SK-N-SH (cell line): ENCODE measurements around the gene MGST2. TPM values are rescaled to one million over a fixed set of nuclear protein-coding genes. Genes with fewer than 3 reads are reported as not detected.

Experiments
- CTCF ChIA-PET: fragments of 300-600, 350-600 bp; formaldehyde crosslinking; extraction: SDS; loops from one replicate; lab custom pipeline; 2021; lab: Yijun Ruan, JAX
- POLR2A ChIA-PET: fragments of 350-600 bp; sonication (Branson Sonifier 250); formaldehyde crosslinking; extraction: SDS; loops from one replicate; lab custom pipeline; 2020; ENCODE audit warnings: antibody characterized with exemption, inconsistent platforms; lab: Yijun Ruan, JAX
- DNase-seq: peaks from one replicate; pipeline ENCODE4 v3.0.0; 2012
- H2AFZ ChIP-seq: fragments of 200-600 bp; sonication (generic); 2 replicates; pipeline ENCODE4 v1.8.1; 2016; ENCODE audit warnings: antibody characterized with exemption, mild to moderate bottlenecking, low read depth
- H3F3A ChIP-seq: fragments of 200-600 bp; sonication (generic); replicated peaks from 2 replicates; pipeline ENCODE3; 2016; ENCODE audit warnings: antibody characterized with exemption, mild to moderate bottlenecking; ENCODE audit not compliant: insufficient read depth
- H3K27ac ChIP-seq, 2 experiments: fragments of 200-500 bp in 1 of 2; fragments of 200-600 bp in 1 of 2; sonication (Bioruptor generic) in 1 of 2; sonication (generic), shearing (Covaris generic) in 1 of 2; 2 replicates each; pipeline versions ENCODE4 v1.5.1 to v1.6.1; 2014 to 2016; ENCODE audit warnings: low read depth in 2 of 2, inconsistent platforms in 1 of 2, low read length in 1 of 2, mild to moderate bottlenecking in 1 of 2, mixed read lengths in 1 of 2
- H3K27me3 ChIP-seq: fragments of 200-600 bp; sonication (generic), shearing (Covaris generic); 2 replicates; pipeline ENCODE4 v1.6.1; 2016; ENCODE audit warnings: mixed run types; ENCODE audit not compliant: insufficient read depth
- H3K36me3 ChIP-seq, 2 experiments: fragments of 200-500 bp in 1 of 2; fragments of 200-600 bp in 1 of 2; sonication (Bioruptor generic) in 1 of 2; sonication (generic) in 1 of 2; replicated peaks in 1 of 2; 2 replicates each; pipeline versions ENCODE3 to v1.5.1; 2014 to 2016; ENCODE audit warnings: low read length in 1 of 2, mild to moderate bottlenecking in 1 of 2; ENCODE audit not compliant: insufficient read depth in 2 of 2, control insufficient read depth in 1 of 2
- H3K4me1 ChIP-seq, 2 experiments: fragments of 200-500 bp in 1 of 2; fragments of 200-600 bp in 1 of 2; sonication (Bioruptor generic) in 1 of 2; sonication (generic), shearing (Covaris generic) in 1 of 2; 2 replicates each; pipeline versions ENCODE4 v1.5.1 to v1.6.1; 2014 to 2016; ENCODE audit warnings: low read depth in 1 of 2, low read length in 1 of 2, mixed run types in 1 of 2; ENCODE audit not compliant: insufficient read depth in 2 of 2, control insufficient read depth in 1 of 2
- H3K4me2 ChIP-seq: fragments of 200-600 bp; sonication (generic), shearing (Covaris generic); 2 replicates; pipeline ENCODE4 v1.6.1; 2017; ENCODE audit warnings: mixed run types
- H3K4me3 ChIP-seq, 2 experiments: fragments of 200-500 bp in 1 of 2; fragments of 200-600 bp in 1 of 2; sonication (Bioruptor generic) in 1 of 2; sonication (generic), shearing (Covaris generic) in 1 of 2; 2 replicates each; pipeline versions ENCODE4 v1.5.1 to v1.8.1; 2014 to 2016; ENCODE audit warnings: low read depth in 2 of 2, inconsistent platforms in 1 of 2, low read length in 1 of 2, mild to moderate bottlenecking in 1 of 2, mixed read lengths in 1 of 2, moderate library complexity in 1 of 2
- H3K79me2 ChIP-seq: fragments of 200-600 bp; sonication (generic); 2 replicates; pipeline ENCODE4 v1.8.1; 2017; ENCODE audit warnings: mild to moderate bottlenecking; ENCODE audit not compliant: insufficient read depth
- H3K9ac ChIP-seq: fragments of 200-600 bp; sonication (generic); 2 replicates; pipeline ENCODE4 v1.6.1; 2017; ENCODE audit warnings: mixed run types
- H3K9me2 ChIP-seq: fragments of 200-600 bp; sonication (generic); 2 replicates; pipeline ENCODE4 v1.6.1; 2017; ENCODE audit warnings: mixed run types
- H3K9me3 ChIP-seq: fragments of 200-600 bp; sonication (generic); 2 replicates; pipeline ENCODE4 v1.6.1; 2017; ENCODE audit warnings: mixed run types, mild to moderate bottlenecking, moderate library complexity
- H4K20me1 ChIP-seq: fragments of 200-600 bp; sonication (generic); 2 replicates; pipeline ENCODE4 v1.6.1; 2017; ENCODE audit warnings: mild to moderate bottlenecking, mixed run types; ENCODE audit not compliant: insufficient read depth
- EZH2phosphoT487 ChIP-seq: fragments of 200-600 bp; sonication (generic); IDR thresholded peaks from 2 replicates; pipeline ENCODE4 v1.6.1; 2017; ENCODE audit warnings: low read depth, mixed run types, mild to moderate bottlenecking, antibody characterized with exemption, moderate library complexity, borderline replicate concordance
- FOSL2 ChIP-seq: IDR thresholded peaks from 2 replicates; pipeline ENCODE4 v1.4.0; 2012; ENCODE audit warnings: low read depth, mild to moderate bottlenecking, moderate library complexity, borderline replicate concordance
- GABPA ChIP-seq: IDR thresholded peaks from 2 replicates; pipeline ENCODE4 v1.4.0; 2012; ENCODE audit warnings: low read depth, mild to moderate bottlenecking
- RFX5 ChIP-seq: IDR thresholded peaks from 2 replicates; pipeline ENCODE4 v1.6.1; 2012; ENCODE audit warnings: mild to moderate bottlenecking, improper control_type of control experiment, low read length
- RXRA ChIP-seq: IDR thresholded peaks from 2 replicates; pipeline ENCODE4 v1.4.0; 2012; ENCODE audit warnings: low read depth, mild to moderate bottlenecking, borderline replicate concordance
- SMC3 ChIP-seq: IDR thresholded peaks from 2 replicates; pipeline ENCODE4 v1.6.1; 2012; ENCODE audit warnings: low read depth, low read length, improper control_type of control experiment
- TCF12 ChIP-seq: IDR thresholded peaks from 2 replicates; pipeline ENCODE4 v1.4.0; 2012
- YY1 ChIP-seq: IDR thresholded peaks from 2 replicates; pipeline ENCODE4 v1.4.0; 2012; ENCODE audit warnings: low read depth, mild to moderate bottlenecking
- WGBS: methylation state at CpG from one replicate; pipeline ENCODE4 v1.1.6; 2017; ENCODE audit warnings: low lambda C conversion rate; 5-methylcytosine and 5-hydroxymethylcytosine counted together
- polyA plus RNA-seq, 3 experiments: library from polyadenylated mRNA; depleted of rRNA; stranded (reverse); fragments of >200 nt; gene quantifications; 2 replicates each; pipeline ENCODE4 v1.2.3, GENCODE V29; 2012
- TF ChIP-seq, protein P1 (sequence below): fragments of 150-350 bp; IDR thresholded peaks from 2 replicates; pipeline ENCODE4 v1.6.1; 2016; ENCODE audit warnings: mild to moderate bottlenecking, low read depth, low read length
- TF ChIP-seq, protein P2 (sequence below): IDR thresholded peaks from 2 replicates; pipeline ENCODE4 v1.4.0; 2012; ENCODE audit warnings: low read depth
- TF ChIP-seq, protein P3 (sequence below): IDR thresholded peaks from 2 replicates; pipeline ENCODE4 v1.6.1; 2012; ENCODE audit warnings: mild to moderate bottlenecking, low read depth, low read length, moderate library complexity
- TF ChIP-seq, protein P4 (sequence below): IDR thresholded peaks from 2 replicates; pipeline ENCODE4 v1.4.0; 2012; ENCODE audit warnings: low read depth, borderline replicate concordance
- TF ChIP-seq, protein P5 (sequence below): IDR thresholded peaks from 2 replicates; pipeline ENCODE4; 2012
- TF ChIP-seq, protein P6 (sequence below): fragments of 150-350 bp; IDR thresholded peaks from 2 replicates; pipeline ENCODE4 v1.6.1; 2017; ENCODE audit warnings: antibody characterized with exemption, low read length, low read depth, borderline replicate concordance
- TF ChIP-seq, protein P7 (sequence below): IDR thresholded peaks from 2 replicates; pipeline ENCODE4 v1.4.0; 2012; ENCODE audit warnings: low read depth, borderline replicate concordance

The MGST2 gene
- polyA plus RNA-seq, 1 of the 3 experiments (the other 2 are of a cell fraction): 26.5 TPM

DNA sequence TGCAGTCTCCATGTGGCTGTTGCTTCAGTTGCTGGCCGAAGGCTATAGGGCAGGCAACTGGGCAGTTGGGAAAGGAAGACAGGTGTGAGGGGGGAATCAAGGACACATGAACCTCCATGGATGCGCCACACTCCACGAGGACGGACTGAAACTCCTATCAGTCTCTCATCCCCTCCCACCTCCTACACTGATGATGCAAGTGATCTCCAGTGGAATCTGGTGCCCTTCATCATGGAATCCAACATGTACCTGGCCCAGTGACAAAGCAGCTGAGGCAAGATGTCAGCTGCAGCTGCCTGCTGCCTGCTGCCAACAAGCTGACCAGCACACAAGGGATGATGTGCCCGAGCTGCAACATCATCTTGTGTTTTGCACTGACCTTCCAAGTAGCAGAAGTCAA lies 26.0 kb upstream of the MGST2 start:
- Histone ChIP-seq H3K27ac (no peak overlapping the region), H4K20me1 (no peaks in the 10 kb centered on the region), H3K4me3 (no peak overlapping the region), H3K36me3 (no peaks in the 10 kb centered on the region), H3K9me2 (no peaks in the 10 kb centered on the region), H3K4me1 (no peaks in the 10 kb centered on the region), H2AFZ (no peak overlapping the region), H3K79me2 (no peaks in the 10 kb centered on the region), H3K4me2 (no peak overlapping the region), H3F3A (no peaks in the 10 kb centered on the region), H3K9ac (no peak overlapping the region), H3K9me3 (no peaks in the 10 kb centered on the region; the same call in 1 of the 2 replicates), H3K27me3 (no peaks in the 10 kb centered on the region)
- DNase-seq: no peak
- TF ChIP-seq EZH2phosphoT487: no peak
- TF ChIP-seq FOSL2: no peak
- TF ChIP-seq, protein P1, sequence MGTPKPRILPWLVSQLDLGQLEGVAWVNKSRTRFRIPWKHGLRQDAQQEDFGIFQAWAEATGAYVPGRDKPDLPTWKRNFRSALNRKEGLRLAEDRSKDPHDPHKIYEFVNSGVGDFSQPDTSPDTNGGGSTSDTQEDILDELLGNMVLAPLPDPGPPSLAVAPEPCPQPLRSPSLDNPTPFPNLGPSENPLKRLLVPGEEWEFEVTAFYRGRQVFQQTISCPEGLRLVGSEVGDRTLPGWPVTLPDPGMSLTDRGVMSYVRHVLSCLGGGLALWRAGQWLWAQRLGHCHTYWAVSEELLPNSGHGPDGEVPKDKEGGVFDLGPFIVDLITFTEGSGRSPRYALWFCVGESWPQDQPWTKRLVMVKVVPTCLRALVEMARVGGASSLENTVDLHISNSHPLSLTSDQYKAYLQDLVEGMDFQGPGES: no peak
- TF ChIP-seq, protein P2, sequence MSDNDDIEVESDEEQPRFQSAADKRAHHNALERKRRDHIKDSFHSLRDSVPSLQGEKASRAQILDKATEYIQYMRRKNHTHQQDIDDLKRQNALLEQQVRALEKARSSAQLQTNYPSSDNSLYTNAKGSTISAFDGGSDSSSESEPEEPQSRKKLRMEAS: no peak
- TF ChIP-seq, protein P3, sequence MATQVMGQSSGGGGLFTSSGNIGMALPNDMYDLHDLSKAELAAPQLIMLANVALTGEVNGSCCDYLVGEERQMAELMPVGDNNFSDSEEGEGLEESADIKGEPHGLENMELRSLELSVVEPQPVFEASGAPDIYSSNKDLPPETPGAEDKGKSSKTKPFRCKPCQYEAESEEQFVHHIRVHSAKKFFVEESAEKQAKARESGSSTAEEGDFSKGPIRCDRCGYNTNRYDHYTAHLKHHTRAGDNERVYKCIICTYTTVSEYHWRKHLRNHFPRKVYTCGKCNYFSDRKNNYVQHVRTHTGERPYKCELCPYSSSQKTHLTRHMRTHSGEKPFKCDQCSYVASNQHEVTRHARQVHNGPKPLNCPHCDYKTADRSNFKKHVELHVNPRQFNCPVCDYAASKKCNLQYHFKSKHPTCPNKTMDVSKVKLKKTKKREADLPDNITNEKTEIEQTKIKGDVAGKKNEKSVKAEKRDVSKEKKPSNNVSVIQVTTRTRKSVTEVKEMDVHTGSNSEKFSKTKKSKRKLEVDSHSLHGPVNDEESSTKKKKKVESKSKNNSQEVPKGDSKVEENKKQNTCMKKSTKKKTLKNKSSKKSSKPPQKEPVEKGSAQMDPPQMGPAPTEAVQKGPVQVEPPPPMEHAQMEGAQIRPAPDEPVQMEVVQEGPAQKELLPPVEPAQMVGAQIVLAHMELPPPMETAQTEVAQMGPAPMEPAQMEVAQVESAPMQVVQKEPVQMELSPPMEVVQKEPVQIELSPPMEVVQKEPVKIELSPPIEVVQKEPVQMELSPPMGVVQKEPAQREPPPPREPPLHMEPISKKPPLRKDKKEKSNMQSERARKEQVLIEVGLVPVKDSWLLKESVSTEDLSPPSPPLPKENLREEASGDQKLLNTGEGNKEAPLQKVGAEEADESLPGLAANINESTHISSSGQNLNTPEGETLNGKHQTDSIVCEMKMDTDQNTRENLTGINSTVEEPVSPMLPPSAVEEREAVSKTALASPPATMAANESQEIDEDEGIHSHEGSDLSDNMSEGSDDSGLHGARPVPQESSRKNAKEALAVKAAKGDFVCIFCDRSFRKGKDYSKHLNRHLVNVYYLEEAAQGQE: no peak
- no peak for TF ChIP-seq SMC3
- no peak for TF ChIP-seq RXRA
- TF ChIP-seq, protein P4, sequence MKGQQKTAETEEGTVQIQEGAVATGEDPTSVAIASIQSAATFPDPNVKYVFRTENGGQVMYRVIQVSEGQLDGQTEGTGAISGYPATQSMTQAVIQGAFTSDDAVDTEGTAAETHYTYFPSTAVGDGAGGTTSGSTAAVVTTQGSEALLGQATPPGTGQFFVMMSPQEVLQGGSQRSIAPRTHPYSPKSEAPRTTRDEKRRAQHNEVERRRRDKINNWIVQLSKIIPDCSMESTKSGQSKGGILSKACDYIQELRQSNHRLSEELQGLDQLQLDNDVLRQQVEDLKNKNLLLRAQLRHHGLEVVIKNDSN: no peak
- TF ChIP-seq, protein P5, sequence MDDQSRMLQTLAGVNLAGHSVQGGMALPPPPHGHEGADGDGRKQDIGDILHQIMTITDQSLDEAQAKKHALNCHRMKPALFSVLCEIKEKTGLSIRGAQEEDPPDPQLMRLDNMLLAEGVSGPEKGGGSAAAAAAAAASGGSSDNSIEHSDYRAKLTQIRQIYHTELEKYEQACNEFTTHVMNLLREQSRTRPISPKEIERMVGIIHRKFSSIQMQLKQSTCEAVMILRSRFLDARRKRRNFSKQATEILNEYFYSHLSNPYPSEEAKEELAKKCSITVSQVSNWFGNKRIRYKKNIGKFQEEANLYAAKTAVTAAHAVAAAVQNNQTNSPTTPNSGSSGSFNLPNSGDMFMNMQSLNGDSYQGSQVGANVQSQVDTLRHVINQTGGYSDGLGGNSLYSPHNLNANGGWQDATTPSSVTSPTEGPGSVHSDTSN: no peak
- no peak for TF ChIP-seq TCF12
- TF ChIP-seq, protein P6, sequence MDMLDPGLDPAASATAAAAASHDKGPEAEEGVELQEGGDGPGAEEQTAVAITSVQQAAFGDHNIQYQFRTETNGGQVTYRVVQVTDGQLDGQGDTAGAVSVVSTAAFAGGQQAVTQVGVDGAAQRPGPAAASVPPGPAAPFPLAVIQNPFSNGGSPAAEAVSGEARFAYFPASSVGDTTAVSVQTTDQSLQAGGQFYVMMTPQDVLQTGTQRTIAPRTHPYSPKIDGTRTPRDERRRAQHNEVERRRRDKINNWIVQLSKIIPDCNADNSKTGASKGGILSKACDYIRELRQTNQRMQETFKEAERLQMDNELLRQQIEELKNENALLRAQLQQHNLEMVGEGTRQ: no peak
- TF ChIP-seq, protein P7, sequence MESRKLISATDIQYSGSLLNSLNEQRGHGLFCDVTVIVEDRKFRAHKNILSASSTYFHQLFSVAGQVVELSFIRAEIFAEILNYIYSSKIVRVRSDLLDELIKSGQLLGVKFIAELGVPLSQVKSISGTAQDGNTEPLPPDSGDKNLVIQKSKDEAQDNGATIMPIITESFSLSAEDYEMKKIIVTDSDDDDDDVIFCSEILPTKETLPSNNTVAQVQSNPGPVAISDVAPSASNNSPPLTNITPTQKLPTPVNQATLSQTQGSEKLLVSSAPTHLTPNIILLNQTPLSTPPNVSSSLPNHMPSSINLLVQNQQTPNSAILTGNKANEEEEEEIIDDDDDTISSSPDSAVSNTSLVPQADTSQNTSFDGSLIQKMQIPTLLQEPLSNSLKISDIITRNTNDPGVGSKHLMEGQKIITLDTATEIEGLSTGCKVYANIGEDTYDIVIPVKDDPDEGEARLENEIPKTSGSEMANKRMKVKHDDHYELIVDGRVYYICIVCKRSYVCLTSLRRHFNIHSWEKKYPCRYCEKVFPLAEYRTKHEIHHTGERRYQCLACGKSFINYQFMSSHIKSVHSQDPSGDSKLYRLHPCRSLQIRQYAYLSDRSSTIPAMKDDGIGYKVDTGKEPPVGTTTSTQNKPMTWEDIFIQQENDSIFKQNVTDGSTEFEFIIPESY: no peak
- TF ChIP-seq YY1: no peak
- TF ChIP-seq RFX5: no peak
- no peak for TF ChIP-seq GABPA
- CTCF ChIA-PET: interaction anchor here (1.1 to 3.8 kb wide), 4 partner anchors 12 to 36 kb away, joined by 5 to 24 read pairs (median 10); no protein-coding TSS in a partner anchor
- POLR2A ChIA-PET: interaction anchor here (0.6 kb wide), 1 partner anchor 682 kb away, joined by 3 read pairs; no protein-coding TSS in a partner anchor
- 49% methylated on average over 5 of the region's 5 CpGs for whole genome bisulfite sequencing
